ENCODE measurements around the gene TMEM179B. TPM values are rescaled to one million over a fixed set of nuclear protein-coding genes. Genes with fewer than 3 reads are reported as not detected.

TMEM179B gene
- total RNA-seq, 1 experiment from 2014 or later, result 51.6 TPM

GRCh38 chr11:62770778-62771143, 16.4 kb upstream of the TMEM179B start:
- no peak for DNase-seq (ENCODE audit: low read depth, low spot score)
- peaks cover 6 to 10% of the 10 kb centered on the region in 2 experiments; a peak in 2 of 4 replicates for H3K36me3 ChIP-seq (ENCODE audit: control insufficient read depth in 1 of 2, insufficient read depth in 2 of 2, low read length in 2 of 2)
- intact Hi-C loops (cut with micrococcal nuclease), result loop anchor here (1.0 kb wide), 1 partner anchor 9 kb away; the partner anchor contains the start of gene POLR2G
- H3K4me3 ChIP-seq (replicated peaks in 1 of 2; ENCODE audit: low read depth in 1 of 2, low read length in 2 of 2), result peak overlapping the region; percentile 67 to 69
- H3K4me2 ChIP-seq (ENCODE audit: low read length), result peak overlapping the region; percentile 81
- H3K79me2 ChIP-seq (ENCODE audit: insufficient read depth, low read length), result peaks cover 19% of the 10 kb centered on the region
- peak overlapping the region; percentile 73 for H3K9ac ChIP-seq (ENCODE audit: low read length)
- no peak for ATAC-seq
- H3K27ac ChIP-seq (ENCODE audit: low read depth, low read length), result peak overlapping the region; percentile 74
- no peaks in the 10 kb centered on the region for H4K20me1 ChIP-seq (ENCODE audit: insufficient read depth)
- no TSS peak for BruUV-seq (replicated peaks)
- H3K9me3 ChIP-seq (ENCODE audit: control insufficient read depth in 1 of 2, insufficient read depth in 1 of 2, low read depth in 1 of 2, low read length in 2 of 2), result no peaks in the 10 kb centered on the region
- TF ChIP-seq ZBTB33 (IDR thresholded peaks at IDR 0.05; ENCODE audit: extremely low read depth, insufficient replicate concordance, low read length) (no peak), TCF7L2 (IDR thresholded peaks at IDR 0.05; ENCODE audit: borderline replicate concordance, extremely low read depth, insufficient read depth, insufficient read length) (no peak), RAD21 (IDR thresholded peaks at IDR 0.05; ENCODE audit: low read depth) (no peak), ZFX (IDR thresholded peaks at IDR 0.05) (peak; percentile 25; the same call in 1 of the 2 replicates), SIN3A (IDR thresholded peaks at IDR 0.05; ENCODE audit: low read depth) (no peak)
- ChIA-PET RAD21 (ENCODE audit: low non-redundant PET in 1 of 2, low total read pairs in 2 of 2, uncharacterized antibody in 2 of 2, unreplicated experiment in 2 of 2) (no interaction called here), POLR2A (interaction anchor here (0.6 to 3.2 kb wide), 9 partner anchors 9 to 106 kb away, joined by 3 to 16 read pairs (median 5); partner anchors contain the start of genes C11orf98, CSKMT, HNRNPUL2 and POLR2G), CTCF (interaction anchor here (1.0 to 4.0 kb wide), 4 partner anchors 16 to 376 kb away, joined by 3 to 27 read pairs (median 4); partner anchors contain the start of genes HNRNPUL2 and TMEM179B)
- peak overlapping the region; percentile 23 for H2AFZ ChIP-seq (ENCODE audit: low read depth, low read length, poor library complexity, severe bottlenecking)
- H3K27me3 ChIP-seq (ENCODE audit: insufficient read depth, low read length), result no peaks in the 10 kb centered on the region
- H3K4me1 ChIP-seq (ENCODE audit: control insufficient read depth in 1 of 2, insufficient read depth in 2 of 2, low read length in 2 of 2), result peaks cover 7 to 24% of the 10 kb centered on the region in 2 experiments; a peak in 3 of 4 replicates
- H3K9me2 ChIP-seq (ENCODE audit: insufficient read depth), result no peaks in the 10 kb centered on the region
